ENCODE results near the gene TMED4. TPM values are rescaled to one million over a fixed set of nuclear protein-coding genes. Genes with fewer than 3 reads are reported as not detected.
"Not testable (repeated sequence)": the region's sequence is repeated elsewhere in the genome, so short reads cannot be mapped to it uniquely, and the experiment has no call there.

Gene TMED4
- total RNA-seq, 1 experiment from 2014 or later: 62.4 TPM

- H3K4me1 ChIP-seq (ENCODE audit: insufficient read depth, low read length): no peaks in the 10 kb centered on the region
- Mint-ChIP-seq H3K4me3 (no peak overlapping the region), H3K4me1 (0 out of 4 replicates have a peak, but pooled peaks cover 0 to 3% of the 10 kb centered on the region in 2 experiments), H3K27me3 (ENCODE audit: low read depth) (no peaks in the 10 kb centered on the region; the same call in 1 of the 2 replicates), H3K9me3 (no peaks in the 10 kb centered on the region), H3K27ac (no peak overlapping the region), H3K36me3 (ENCODE audit: insufficient read depth in 1 of 3, low read depth in 3 of 3) (no peaks in the 10 kb centered on the region; a peak in 2 of 7 replicates)
- no peak overlapping the region for H2BK5ac ChIP-seq (ENCODE audit: insufficient read length, low read length)
- no peak overlapping the region for H4K5ac ChIP-seq (ENCODE audit: insufficient read length, low read depth, low read length)
- no peak overlapping the region for H3K56ac ChIP-seq (ENCODE audit: insufficient read length, low read depth, low read length)
- no peak overlapping the region for H3K18ac ChIP-seq (ENCODE audit: insufficient read length, low read depth, low read length)
- H2AFZ ChIP-seq (ENCODE audit: low read length): no peak overlapping the region
- H3T11ph ChIP-seq (ENCODE audit: low read length): no peak overlapping the region
- no peak overlapping the region for H3K4me2 ChIP-seq (ENCODE audit: insufficient read depth, insufficient read length, low read length)
- no peak overlapping the region for H3K4ac ChIP-seq (ENCODE audit: low read depth, low read length)
- H4K91ac ChIP-seq (ENCODE audit: insufficient read length, low read depth, low read length): no peak overlapping the region
- H2BK20ac ChIP-seq (ENCODE audit: low read depth, low read length, poor library complexity, severe bottlenecking): no peak overlapping the region
- H4K8ac ChIP-seq (replicated peaks; ENCODE audit: insufficient read length, low read depth, low read length): no peak overlapping the region
- DNase-seq: no peak
- no peak overlapping the region for H2BK120ac ChIP-seq (ENCODE audit: low read depth, low read length, poor library complexity, severe bottlenecking)
- no peaks in the 10 kb centered on the region for H3K23me2 ChIP-seq (ENCODE audit: insufficient read length, low read depth, low read length, poor library complexity, severe bottlenecking)
- no peaks in the 10 kb centered on the region for H3K79me1 ChIP-seq (ENCODE audit: insufficient read depth, low read depth, low read length, poor library complexity, severe bottlenecking)
- TF ChIP-seq, protein P1, sequence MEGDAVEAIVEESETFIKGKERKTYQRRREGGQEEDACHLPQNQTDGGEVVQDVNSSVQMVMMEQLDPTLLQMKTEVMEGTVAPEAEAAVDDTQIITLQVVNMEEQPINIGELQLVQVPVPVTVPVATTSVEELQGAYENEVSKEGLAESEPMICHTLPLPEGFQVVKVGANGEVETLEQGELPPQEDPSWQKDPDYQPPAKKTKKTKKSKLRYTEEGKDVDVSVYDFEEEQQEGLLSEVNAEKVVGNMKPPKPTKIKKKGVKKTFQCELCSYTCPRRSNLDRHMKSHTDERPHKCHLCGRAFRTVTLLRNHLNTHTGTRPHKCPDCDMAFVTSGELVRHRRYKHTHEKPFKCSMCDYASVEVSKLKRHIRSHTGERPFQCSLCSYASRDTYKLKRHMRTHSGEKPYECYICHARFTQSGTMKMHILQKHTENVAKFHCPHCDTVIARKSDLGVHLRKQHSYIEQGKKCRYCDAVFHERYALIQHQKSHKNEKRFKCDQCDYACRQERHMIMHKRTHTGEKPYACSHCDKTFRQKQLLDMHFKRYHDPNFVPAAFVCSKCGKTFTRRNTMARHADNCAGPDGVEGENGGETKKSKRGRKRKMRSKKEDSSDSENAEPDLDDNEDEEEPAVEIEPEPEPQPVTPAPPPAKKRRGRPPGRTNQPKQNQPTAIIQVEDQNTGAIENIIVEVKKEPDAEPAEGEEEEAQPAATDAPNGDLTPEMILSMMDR (conservative IDR thresholded peaks at IDR 0.05): no peak
- H3K9ac ChIP-seq (ENCODE audit: extremely low read depth, insufficient read length, low read length): no peak overlapping the region
- H3K79me2 ChIP-seq (ENCODE audit: insufficient read depth, low read length): no peaks in the 10 kb centered on the region
- no peak overlapping the region for H2AK5ac ChIP-seq (ENCODE audit: insufficient read length, low read length)
- H3K14ac ChIP-seq (ENCODE audit: insufficient read depth, low read length): no peak overlapping the region
- H2BK15ac ChIP-seq (ENCODE audit: low read depth, low read length): no peak overlapping the region
- H2BK12ac ChIP-seq (ENCODE audit: insufficient read length, low read depth, low read length): no peak overlapping the region
- WGBS (ENCODE audit: extremely low coverage, insufficient read length, low lambda C conversion rate): no CpG with 5 or more reads among the region's 2 CpGs
- no peak overlapping the region for H3K27ac ChIP-seq (ENCODE audit: insufficient read length, low read depth, low read length)
- no peaks in the 10 kb centered on the region for H4K20me1 ChIP-seq (ENCODE audit: control insufficient read depth, insufficient read depth, insufficient read length)
- no peak overlapping the region for H3K23ac ChIP-seq (ENCODE audit: insufficient read length, low read depth, low read length)
- H3K9me3 ChIP-seq (ENCODE audit: control insufficient read depth, low read depth, low read length): no peaks in the 10 kb centered on the region
- H3K27me3 ChIP-seq (ENCODE audit: insufficient read depth, low read length): no peaks in the 10 kb centered on the region
Observed at GRCh38 chr7:44555350-44555749, 26.7 kb downstream of the TMED4 start.

- not testable (repeated sequence) for H3K9ac ChIP-seq (ENCODE audit: extremely low read depth, insufficient read length, low read length); H3K4ac ChIP-seq (ENCODE audit: low read depth, low read length); H2AK5ac ChIP-seq (ENCODE audit: insufficient read length, low read length); H3K36me3 Mint-ChIP-seq (ENCODE audit: insufficient read depth in 1 of 3, low read depth in 3 of 3); H3K4me3 Mint-ChIP-seq; H3K23ac ChIP-seq (ENCODE audit: insufficient read length, low read depth, low read length); H4K8ac ChIP-seq (replicated peaks; ENCODE audit: insufficient read length, low read depth, low read length); H3K56ac ChIP-seq (ENCODE audit: insufficient read length, low read depth, low read length); DNase-seq; H3K4me1 Mint-ChIP-seq; H3T11ph ChIP-seq (ENCODE audit: low read length); H2BK5ac ChIP-seq (ENCODE audit: insufficient read length, low read length); H3K27me3 Mint-ChIP-seq (ENCODE audit: low read depth); H3K27ac ChIP-seq (ENCODE audit: insufficient read length, low read depth, low read length); H2BK15ac ChIP-seq (ENCODE audit: low read depth, low read length); H3K79me1 ChIP-seq (ENCODE audit: insufficient read depth, low read depth, low read length, poor library complexity, severe bottlenecking); H2AFZ ChIP-seq (ENCODE audit: low read length); H2BK12ac ChIP-seq (ENCODE audit: insufficient read length, low read depth, low read length); H2BK20ac ChIP-seq (ENCODE audit: low read depth, low read length, poor library complexity, severe bottlenecking); H3K9me3 ChIP-seq (ENCODE audit: control insufficient read depth, low read depth, low read length); H3K18ac ChIP-seq (ENCODE audit: insufficient read length, low read depth, low read length); H4K20me1 ChIP-seq (ENCODE audit: control insufficient read depth, insufficient read depth, insufficient read length); H3K23me2 ChIP-seq (ENCODE audit: insufficient read length, low read depth, low read length, poor library complexity, severe bottlenecking); H3K14ac ChIP-seq (ENCODE audit: insufficient read depth, low read length); H3K9me3 Mint-ChIP-seq; H3K4me2 ChIP-seq (ENCODE audit: insufficient read depth, insufficient read length, low read length); H3K79me2 ChIP-seq (ENCODE audit: insufficient read depth, low read length); H4K91ac ChIP-seq (ENCODE audit: insufficient read length, low read depth, low read length); H2BK120ac ChIP-seq (ENCODE audit: low read depth, low read length, poor library complexity, severe bottlenecking); H3K27me3 ChIP-seq (ENCODE audit: insufficient read depth, low read length); H3K27ac Mint-ChIP-seq; H3K4me1 ChIP-seq (ENCODE audit: insufficient read depth, low read length); H4K5ac ChIP-seq (ENCODE audit: insufficient read length, low read depth, low read length)
- WGBS (ENCODE audit: extremely low coverage, insufficient read length, low lambda C conversion rate): no CpG with 5 or more reads among the region's 3 CpGs
Observed at GRCh38 chr7:44552473-44553005, 29.5 kb downstream of the TMED4 start.
